DND-41 (cell line): Measurements from ENCODE around the gene CACHD1.

Experiments used
- CTCF ChIP-seq: IDR thresholded peaks from 2 replicates; pipeline ENCODE4 v1.5.1; 2012; ENCODE audit warnings: borderline replicate concordance, low read length, moderate library complexity, mild to moderate bottlenecking; ENCODE audit not compliant: poor library complexity, severe bottlenecking; ENCODE audit errors: extremely low read depth
- EZH2 ChIP-seq: IDR thresholded peaks from 3 replicates; pipeline ENCODE4 v1.6.1; 2012; ENCODE audit warnings: borderline replicate concordance, low read depth, mild to moderate bottlenecking, moderate library complexity, low read length, inconsistent platforms; ENCODE audit not compliant: severe bottlenecking

- no peak for TF ChIP-seq CTCF
- no peak for TF ChIP-seq EZH2
Measured at GRCh38 chr1:64471218-64472039, 1.5 kb downstream of the CACHD1 start.
